Choroid plexus epithelial cell (primary cell): Measurements from ENCODE around the gene YAF2.
A peak's percentile ranks its signal among the peaks of the same experiment; 100 is the strongest.

Experiments used
- DNase-seq: peaks from one replicate; pipeline ENCODE4 v3.0.0-alpha.2; 2010; ENCODE audit warnings: low read depth
- H3K4me3 ChIP-seq: 2 replicates; pipeline ENCODE4 v1.5.1; 2011; ENCODE audit warnings: low read depth, mild to moderate bottlenecking, control low read depth, low read length, moderate library complexity
- CTCF ChIP-seq: conservative IDR thresholded peaks from 2 replicates; pipeline ENCODE4 v1.5.1; 2011; ENCODE audit warnings: low read depth, mild to moderate bottlenecking, control low read depth, inconsistent platforms, low read length, moderate library complexity

YAF2 gene

GRCh38 chr12:42238240-42239140 lies at the start of gene YAF2:
YAF2 (minus strand) TSS chr12:42238248; CDS start chr12:42238180, 68 bp downstream.
- TF ChIP-seq CTCF: no peak
- H3K4me3 ChIP-seq: peak within 1 kb of the TSS; percentile 82
- peak; percentile 90 for DNase-seq

GRCh38 chr12:42286741-42287140 lies 48.7 kb upstream of the YAF2 start:
- TF ChIP-seq CTCF: no peak
- no peak overlapping the region for H3K4me3 ChIP-seq
- DNase-seq: no peak

- TF ChIP-seq CTCF: no peak
- DNase-seq: no peak
- H3K4me3 ChIP-seq: no peak overlapping the region
These were observed 47.4 kb upstream of the YAF2 start for GRCh38 chr12:42285431-42285830.

GRCh38 chr12:42284876-42285275 lies 46.8 kb upstream of the YAF2 start:
- peak; percentile 44 for DNase-seq
- H3K4me3 ChIP-seq: no peak overlapping the region
- no peak for TF ChIP-seq CTCF

GRCh38 chr12:42284157-42284556 lies 46.1 kb upstream of the YAF2 start:
- DNase-seq: no peak
- TF ChIP-seq CTCF: no peak
- H3K4me3 ChIP-seq: no peak overlapping the region

- DNase-seq: no peak
- no peak overlapping the region for H3K4me3 ChIP-seq
- no peak for TF ChIP-seq CTCF
These were observed 45.7 kb upstream of the YAF2 start for GRCh38 chr12:42283739-42284138.

- TF ChIP-seq CTCF: no peak
- H3K4me3 ChIP-seq: no peak overlapping the region
These were observed 44.2 kb upstream of the YAF2 start for GRCh38 chr12:42282294-42282693.

More at GRCh38 chr12:42282294-42282693, 44.2 kb upstream of the YAF2 start:
- no peak for DNase-seq
